GM18498 (cell line): ENCODE results near the gene ZFAND6.
A peak's percentile ranks its signal among the peaks of the same experiment; 100 is the strongest.
"Not testable (repeated sequence)": the region's sequence is repeated elsewhere in the genome, so short reads cannot be mapped to it uniquely, and the experiment has no call there.

Experiments
- ATAC-seq: cut with Tn5 transposase; IDR thresholded peaks from one replicate; pipeline ENCODE4 v1.9.1; 2021; ENCODE audit warnings: mild to moderate bottlenecking, moderate library complexity; ENCODE audit not compliant: unreplicated experiment

ZFAND6 gene

DNA sequence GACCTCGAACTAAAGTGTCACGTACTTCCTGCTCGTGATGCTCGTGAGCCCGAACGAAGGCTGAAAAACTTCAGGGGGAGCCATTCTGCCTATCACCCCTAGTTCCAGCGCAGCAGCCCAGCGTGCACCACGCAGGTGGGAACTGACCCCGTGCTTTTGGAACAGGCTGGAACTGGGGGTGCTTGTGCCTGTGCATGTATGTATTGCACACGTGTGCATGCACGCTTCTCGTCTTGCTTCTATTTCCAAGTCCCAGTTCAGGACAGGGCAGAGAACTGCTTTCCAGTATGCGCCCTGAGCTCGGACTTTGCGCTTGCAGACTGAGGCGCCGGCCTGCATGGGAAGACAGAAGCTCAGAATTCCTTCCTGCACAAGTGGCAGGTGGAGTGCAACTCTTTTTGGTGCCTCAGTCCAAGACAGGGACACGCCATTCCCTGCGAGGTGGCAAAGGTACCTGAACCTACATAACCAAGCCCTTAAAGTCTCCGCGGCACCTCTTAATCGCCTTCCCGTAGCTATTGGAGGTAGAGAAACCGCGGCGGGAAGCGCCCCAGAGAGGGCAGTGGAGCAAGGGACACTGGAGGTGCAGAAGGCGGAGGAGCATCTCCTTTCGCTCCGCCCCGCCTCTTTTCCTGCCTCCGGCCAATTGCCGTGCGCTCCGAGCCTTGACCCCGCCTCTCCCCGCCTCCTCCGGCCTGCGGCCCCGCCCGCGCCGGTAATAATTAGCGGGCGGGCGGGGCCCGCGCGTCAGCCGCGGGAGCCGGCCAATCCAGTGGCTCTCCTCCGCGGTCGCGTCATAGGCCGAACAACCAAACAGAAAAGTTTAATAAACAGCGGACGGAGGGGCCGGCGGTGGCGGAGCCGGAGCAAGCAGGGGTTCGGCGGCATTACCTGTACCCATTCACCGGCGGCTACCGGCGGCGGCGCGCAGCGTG, at the start of gene ZFAND6:
ZFAND6 (plus strand) TSS at position 826 of the 935 bp plus-strand sequence. CDS start 60,669 bp downstream, outside the sequence.
- peak; percentile 77 for ATAC-seq

DNA sequence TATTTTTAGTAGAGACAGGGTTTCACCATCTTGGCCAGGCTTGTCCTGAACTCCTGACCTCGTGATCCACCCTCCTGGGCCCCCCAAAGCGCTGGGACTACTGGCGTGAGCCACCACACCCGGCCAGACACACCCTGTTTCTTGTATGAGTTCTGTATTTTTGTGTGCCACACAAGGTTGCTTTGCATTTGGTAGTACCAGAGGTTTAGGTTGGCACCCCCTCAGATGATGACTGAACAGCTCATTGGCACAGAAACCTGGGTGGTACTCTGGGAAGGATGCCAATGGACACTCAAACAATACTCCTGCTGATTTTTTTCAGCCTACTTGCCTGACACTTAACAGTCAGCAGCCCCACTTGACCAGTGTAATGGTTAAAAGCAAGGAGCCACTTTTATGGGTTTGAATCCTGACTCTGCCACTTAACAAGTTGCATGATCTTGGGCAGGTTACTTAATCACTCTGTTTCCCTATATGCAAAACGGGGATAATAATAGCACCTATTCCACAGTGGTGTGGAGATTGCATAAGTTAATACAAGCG, 49.3 kb upstream of the ZFAND6 start:
- ATAC-seq = peak; percentile 41

DNA sequence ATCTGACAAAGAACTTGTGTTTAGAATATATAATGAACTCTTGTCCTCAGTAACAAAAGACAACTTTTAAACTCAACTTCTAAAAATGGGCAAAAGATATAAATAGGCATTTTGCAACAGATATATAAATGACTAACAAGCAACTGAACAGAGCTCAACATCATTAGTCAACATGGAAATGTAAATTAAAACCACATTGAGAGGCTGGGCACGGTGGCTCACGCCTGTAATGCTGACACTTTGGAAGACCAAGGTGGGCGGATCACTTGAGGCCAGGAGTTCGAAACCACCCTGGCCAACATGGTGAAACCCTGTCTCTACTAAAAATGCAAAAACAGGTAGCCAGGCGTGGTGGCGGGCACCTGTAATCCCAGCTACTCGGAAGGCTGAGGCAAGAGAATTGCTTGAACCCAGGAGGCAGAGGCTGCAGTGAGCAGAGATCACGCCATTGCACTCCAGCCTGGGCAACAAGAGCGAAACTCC, 48.4 kb upstream of the ZFAND6 start:
- ATAC-seq = peak; percentile 41

DNA sequence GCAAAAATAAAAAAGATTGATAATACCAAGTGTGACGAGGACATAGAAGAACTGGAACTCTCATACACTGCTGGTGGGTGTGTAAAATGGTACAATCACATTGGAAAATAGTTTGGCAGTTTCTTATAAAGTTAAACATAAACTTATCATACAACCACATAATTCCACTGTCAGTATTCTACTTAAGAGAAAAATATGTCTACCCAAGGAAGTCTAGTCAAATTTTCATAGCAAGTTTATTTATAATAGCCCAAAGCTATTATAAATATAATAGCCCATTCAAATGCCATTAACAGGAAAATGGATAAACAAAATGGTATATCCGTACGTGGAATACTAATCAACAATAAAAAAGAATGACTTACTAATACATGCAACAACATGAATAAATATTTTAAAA, 47.9 kb upstream of the ZFAND6 start:
- ATAC-seq = no peak

- no peak for ATAC-seq
These were observed 47.3 kb upstream of the ZFAND6 start for GRCh38 chr15:80012060-80012726.

- not testable (repeated sequence) for ATAC-seq
These were observed 45.3 kb upstream of the ZFAND6 start for GRCh38 chr15:80014186-80014585.

DNA sequence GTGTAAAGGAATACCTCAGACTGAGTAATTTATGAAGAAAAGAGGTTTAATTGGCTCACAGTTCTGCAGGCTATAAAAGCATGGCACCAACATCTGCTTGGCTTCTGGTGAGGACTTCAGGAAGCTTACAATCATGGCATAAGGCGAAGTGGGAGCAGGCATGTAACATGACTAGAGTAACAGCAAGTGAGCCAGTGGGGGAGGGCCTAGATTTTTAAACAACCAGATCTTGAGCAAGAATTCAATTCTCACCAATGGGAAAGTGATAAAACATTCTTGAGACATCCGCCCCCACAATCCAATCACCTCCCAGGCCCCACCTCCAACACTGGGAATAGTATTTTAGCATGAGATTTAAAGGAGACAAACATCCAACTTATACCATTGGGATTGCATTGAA, 44.3 kb upstream of the ZFAND6 start:
- no peak for ATAC-seq

- ATAC-seq = not testable (repeated sequence)
These were observed 43.0 kb upstream of the ZFAND6 start for GRCh38 chr15:80016506-80016905.

GRCh38 chr15:80017139-80017538, 42.3 kb upstream of the ZFAND6 start:
- not testable (repeated sequence) for ATAC-seq

DNA sequence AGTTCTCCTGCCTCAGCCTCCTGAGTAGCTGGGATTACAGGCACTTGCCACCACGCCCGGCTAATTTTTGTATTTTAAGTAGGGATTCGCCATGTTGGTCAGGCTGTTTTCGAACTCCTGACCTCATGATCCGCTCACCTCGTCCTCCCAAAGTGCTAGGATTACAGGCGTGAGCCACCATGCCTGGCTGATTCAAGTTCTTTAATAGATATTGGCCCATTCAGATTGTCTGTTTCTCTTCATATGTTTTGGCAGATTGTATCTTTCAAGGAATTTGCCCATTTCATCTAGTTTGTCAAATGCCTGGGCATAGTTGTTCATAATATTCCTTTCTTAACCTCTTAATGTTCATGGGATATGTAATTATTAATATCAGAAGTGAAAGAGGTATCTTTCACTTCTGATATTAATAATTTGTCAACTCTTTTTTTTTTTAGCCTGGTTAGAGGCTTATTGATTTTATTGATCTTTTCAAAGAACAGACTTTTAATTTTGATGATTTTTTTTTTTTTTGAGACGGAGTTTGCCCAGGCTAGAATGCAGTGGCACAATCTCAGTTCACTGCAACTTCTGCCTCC, 40.2 kb upstream of the ZFAND6 start:
- no peak for ATAC-seq

GRCh38 chr15:80020149-80020548, 39.3 kb upstream of the ZFAND6 start:
- not testable (repeated sequence) for ATAC-seq

DNA sequence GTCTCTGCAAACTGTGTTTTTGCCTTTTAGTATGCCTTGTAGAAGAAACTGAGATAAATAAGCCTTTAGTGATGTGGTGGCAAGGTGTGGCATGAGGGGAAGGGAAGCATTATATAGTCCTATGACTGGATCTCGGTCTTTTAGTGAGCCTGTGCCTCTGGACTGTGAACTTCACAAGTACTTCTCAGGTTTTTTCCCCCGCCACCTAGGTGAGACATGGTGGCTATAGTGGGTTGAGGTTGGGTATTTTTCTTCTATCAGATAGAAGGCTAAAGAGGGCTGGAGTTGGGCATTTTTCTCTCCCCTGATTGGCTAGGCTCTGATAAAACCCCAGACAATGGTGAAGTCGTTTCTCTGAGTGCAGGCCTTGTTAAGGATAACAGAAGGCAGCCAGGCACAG, 38.7 kb upstream of the ZFAND6 start:
- no peak for ATAC-seq

GRCh38 chr15:80026310-80026709, 33.2 kb upstream of the ZFAND6 start:
- ATAC-seq = no peak

- no peak for ATAC-seq
These were observed 32.7 kb upstream of the ZFAND6 start for GRCh38 chr15:80026754-80027153.

GRCh38 chr15:80028937-80029336, 30.5 kb upstream of the ZFAND6 start:
- no peak for ATAC-seq

- ATAC-seq = no peak
These were observed 27.6 kb upstream of the ZFAND6 start for GRCh38 chr15:80031841-80032240.

DNA sequence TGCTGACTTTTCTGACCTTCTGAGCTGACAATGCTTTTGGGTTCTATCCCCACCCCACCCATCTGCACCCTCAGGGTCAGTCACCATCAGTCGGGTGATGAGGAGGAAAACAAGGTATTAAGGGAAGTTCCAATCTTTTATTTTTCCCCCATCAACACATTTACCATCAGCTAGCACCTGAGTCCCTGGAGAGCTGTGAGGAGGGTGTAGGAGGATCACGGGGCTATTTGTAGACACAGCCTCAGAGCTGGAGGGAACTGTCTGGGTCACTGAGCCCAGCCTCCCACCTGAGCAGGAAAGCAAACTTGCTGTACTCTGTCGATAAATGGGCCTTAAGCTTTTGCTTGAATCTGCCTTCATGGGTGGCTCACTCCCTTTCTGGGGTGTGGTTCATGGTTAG, 24.8 kb upstream of the ZFAND6 start:
- no peak for ATAC-seq

GRCh38 chr15:80036071-80036470, 23.4 kb upstream of the ZFAND6 start:
- ATAC-seq = no peak

DNA sequence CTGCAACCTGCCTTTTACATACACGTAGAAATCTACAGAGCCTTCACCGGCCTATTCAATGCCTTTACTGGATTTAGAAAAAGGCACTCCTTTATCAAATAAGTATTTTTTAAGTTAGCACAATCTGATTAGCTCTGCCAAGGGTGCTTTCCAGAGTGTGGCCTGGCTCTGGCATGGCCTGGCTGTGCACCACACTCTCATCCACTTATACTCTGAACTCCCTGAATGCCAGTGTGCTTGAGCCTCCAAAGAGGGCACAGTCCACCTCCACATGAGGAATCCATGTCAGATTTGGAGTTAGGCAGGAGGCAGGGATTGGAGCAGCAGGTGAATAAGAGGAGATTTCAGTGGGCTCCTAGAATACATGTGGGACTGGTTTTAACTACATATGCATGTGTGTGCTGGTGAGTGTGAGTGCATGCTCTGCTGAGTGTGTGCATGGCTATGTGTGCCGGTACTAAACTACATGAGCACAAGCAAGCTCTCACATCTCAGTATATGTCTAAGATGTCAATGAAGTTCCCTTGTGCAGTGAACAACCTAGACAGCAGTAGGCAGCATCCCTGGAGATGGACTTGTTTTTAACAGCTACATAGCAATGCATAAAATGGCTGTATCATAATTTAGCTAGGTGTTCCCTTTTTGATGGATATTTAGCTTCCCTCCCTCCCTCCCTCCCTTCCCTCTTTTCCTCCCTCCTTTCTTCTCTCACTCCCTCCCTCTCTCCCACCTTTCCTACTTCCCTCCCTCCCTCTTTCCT, 17.8 kb upstream of the ZFAND6 start:
- ATAC-seq = no peak

- no peak for ATAC-seq
These were observed 16.9 kb upstream of the ZFAND6 start for GRCh38 chr15:80042568-80042967.
